Erythroblast (primary cell): ENCODE measurements around the gene IPPK.
"Not testable (repeated sequence)": the region's sequence is repeated elsewhere in the genome, so short reads cannot be mapped to it uniquely, and the experiment has no call there.

Experiments used
- DNase-seq, 2 experiments: peaks; one replicate each; lab custom pipeline; 2025; lab: John Stamatoyannopoulos, UW
- GATA1 ChIP-seq: IDR thresholded peaks from 2 replicates; pipeline ENCODE4 v1.6.1; 2011; ENCODE audit warnings: low read depth, mild to moderate bottlenecking, control low read depth, low read length, moderate library complexity
- POLR2A ChIP-seq: IDR thresholded peaks from 2 replicates; pipeline ENCODE4 v1.6.1; 2011; ENCODE audit warnings: mild to moderate bottlenecking, low read length

The IPPK gene

GRCh38 chr9:92633614-92634278 is 36.2 kb downstream of the IPPK start:
- no peak for TF ChIP-seq POLR2A
- no peak for TF ChIP-seq GATA1
- DNase-seq = no peak

- TF ChIP-seq POLR2A (no peak), GATA1 (no peak)
- DNase-seq = no peak
Measured at GRCh38 chr9:92632641-92633040, 37.3 kb downstream of the IPPK start.

- TF ChIP-seq GATA1 (no peak), POLR2A (no peak)
- DNase-seq = no peak
Measured at GRCh38 chr9:92631452-92632343, 38.2 kb downstream of the IPPK start.

GRCh38 chr9:92627651-92628050 is 42.3 kb downstream of the IPPK start:
- no peak for DNase-seq
- TF ChIP-seq POLR2A (no peak), GATA1 (no peak)

- DNase-seq = no peak
- TF ChIP-seq GATA1 = no peak
- no peak for TF ChIP-seq POLR2A
Measured at GRCh38 chr9:92626484-92626883, 43.4 kb downstream of the IPPK start.

GRCh38 chr9:92623936-92624335 is 46.0 kb downstream of the IPPK start:
- DNase-seq = not testable (repeated sequence)

- no peak for DNase-seq
- TF ChIP-seq POLR2A = no peak
- no peak for TF ChIP-seq GATA1
Measured at GRCh38 chr9:92620845-92621244, 49.1 kb downstream of the IPPK start.

- no peak for TF ChIP-seq POLR2A
- TF ChIP-seq GATA1 = no peak
- DNase-seq = no peak
Measured at GRCh38 chr9:92619601-92620300, 50.2 kb downstream of the IPPK start.

- no peak for TF ChIP-seq POLR2A
- TF ChIP-seq GATA1 = no peak
- no peak for DNase-seq
Measured at GRCh38 chr9:92618633-92619225, 51.2 kb downstream of the IPPK start.

- no peak for TF ChIP-seq POLR2A
- TF ChIP-seq GATA1 = no peak
- DNase-seq = no peak
Measured at GRCh38 chr9:92617951-92618510, 51.9 kb downstream of the IPPK start.

GRCh38 chr9:92617195-92617813 is 52.6 kb downstream of the IPPK start:
- TF ChIP-seq POLR2A = no peak
- TF ChIP-seq GATA1 = no peak
- no peak for DNase-seq

- DNase-seq = no peak
- TF ChIP-seq GATA1 (no peak), POLR2A (no peak)
Measured at GRCh38 chr9:92616655-92617111, 53.2 kb downstream of the IPPK start.

- TF ChIP-seq GATA1 (no peak), POLR2A (no peak)
- no peak for DNase-seq
Measured at GRCh38 chr9:92616199-92616641, 53.7 kb downstream of the IPPK start.

- DNase-seq = no peak
- TF ChIP-seq POLR2A (no peak), GATA1 (no peak)
Measured at GRCh38 chr9:92615790-92616189, 54.1 kb downstream of the IPPK start.
